CD14-positive monocyte (primary cell): Measurements from ENCODE around the gene EXOC3L4. TPM values are rescaled to one million over a fixed set of nuclear protein-coding genes. Genes with fewer than 3 reads are reported as not detected.

Experiments used
- DNase-seq, 3 donors: peaks; one replicate each; pipeline ENCODE4 v3.0.0-alpha.2; 2011 to 2022
- H2AFZ ChIP-seq: 2 replicates; pipeline ENCODE4 v1.6.0; 2012; ENCODE audit warnings: mild to moderate bottlenecking, low read depth, low read length, inconsistent platforms; ENCODE audit not compliant: insufficient read depth, poor library complexity, severe bottlenecking
- H3K27ac ChIP-seq, 2 donors: 1 replicate in 1 of 2; 2 replicates in 1 of 2; pipeline ENCODE4 v1.5.1; 2012 to 2013; ENCODE audit warnings: low read length in 2 of 2, control low read depth in 1 of 2, inconsistent platforms in 1 of 2, low read depth in 1 of 2, mild to moderate bottlenecking in 1 of 2
- H3K27me3 ChIP-seq, 2 donors: one replicate each; pipeline versions ENCODE4 v1.6.0 to v1.6.1; 2011 to 2013; ENCODE audit warnings: low read length in 2 of 2; ENCODE audit not compliant: control insufficient read depth in 2 of 2, insufficient read depth in 2 of 2
- H3K36me3 ChIP-seq, 2 donors: replicated peaks in 1 of 2; 1 replicate in 1 of 2; 2 replicates in 1 of 2; pipeline versions ENCODE4 v1.5.1 to v1.6.1; 2012 to 2013; ENCODE audit warnings: low read length in 2 of 2, control low read depth in 1 of 2, inconsistent platforms in 1 of 2, mild to moderate bottlenecking in 1 of 2; ENCODE audit not compliant: insufficient read depth in 2 of 2, control insufficient read depth in 1 of 2
- H3K4me1 ChIP-seq, 2 donors: 1 replicate in 1 of 2; 2 replicates in 1 of 2; pipeline versions ENCODE4 v1.5.1 to v1.6.1; 2012 to 2013; ENCODE audit warnings: low read length in 2 of 2, control low read depth in 1 of 2, inconsistent platforms in 1 of 2, mild to moderate bottlenecking in 1 of 2, moderate library complexity in 1 of 2; ENCODE audit not compliant: insufficient read depth in 2 of 2, control insufficient read depth in 1 of 2
- H3K4me2 ChIP-seq: replicated peaks from 2 replicates; pipeline ENCODE3; 2012; ENCODE audit warnings: low read length, moderate library complexity, mild to moderate bottlenecking; ENCODE audit not compliant: poor library complexity, severe bottlenecking; ENCODE audit errors: extremely low read depth
- H3K4me3 ChIP-seq, 3 experiments: fragments of 200-600 bp in 1 of 3; sonication (generic) in 1 of 3; replicated peaks in 1 of 3; 1 replicate in 2 of 3; 2 replicates in 1 of 3; pipeline ENCODE4 v1.5.1; 2011 to 2013; ENCODE audit warnings: low read length in 3 of 3, mild to moderate bottlenecking in 3 of 3, control low read depth in 2 of 3, low read depth in 2 of 3, inconsistent platforms in 1 of 3, moderate library complexity in 1 of 3
- H3K79me2 ChIP-seq: 2 replicates; pipeline ENCODE4 v1.6.0; 2012; ENCODE audit warnings: mild to moderate bottlenecking, control low read depth, inconsistent platforms, low read length, moderate library complexity; ENCODE audit not compliant: insufficient read depth
- H3K9ac ChIP-seq: 2 replicates; pipeline ENCODE4 v1.6.0; 2017; ENCODE audit warnings: low read length, mild to moderate bottlenecking; ENCODE audit not compliant: insufficient read depth, poor library complexity, severe bottlenecking
- H3K9me3 ChIP-seq, 2 donors: replicated peaks in 1 of 2; 1 replicate in 1 of 2; 2 replicates in 1 of 2; pipeline versions ENCODE4 v1.5.1 to v1.6.1; 2012 to 2013; ENCODE audit warnings: low read length in 2 of 2, control low read depth in 1 of 2; ENCODE audit not compliant: control insufficient read depth in 1 of 2, insufficient read depth in 1 of 2
- H4K20me1 ChIP-seq: 2 replicates; pipeline ENCODE4 v1.6.0; 2012; ENCODE audit warnings: mild to moderate bottlenecking, low read length, control low read depth, moderate library complexity; ENCODE audit not compliant: insufficient read depth
- H3K27ac Mint-ChIP-seq, 7 donors: one replicate each; pipeline ENCODE4 v1.8.0; 2020; ENCODE audit warnings: mild to moderate bottlenecking in 7 of 7, mixed read lengths in 7 of 7, moderate library complexity in 6 of 7, inconsistent platforms in 2 of 7
- H3K27me3 Mint-ChIP-seq, 3 donors: one replicate each; pipeline ENCODE4 v1.8.0; 2021 to 2022; ENCODE audit warnings: low read depth in 3 of 3, mild to moderate bottlenecking in 3 of 3, mixed read lengths in 3 of 3, moderate library complexity in 3 of 3, inconsistent platforms in 1 of 3
- H3K36me3 Mint-ChIP-seq, 2 donors: one replicate each; pipeline ENCODE4 v1.8.0; 2020; ENCODE audit warnings: mixed read lengths in 2 of 2, inconsistent platforms in 1 of 2, mild to moderate bottlenecking in 1 of 2
- H3K4me1 Mint-ChIP-seq: one replicate; pipeline ENCODE4 v1.8.0; 2020; ENCODE audit warnings: mild to moderate bottlenecking, mixed read lengths
- H3K4me3 Mint-ChIP-seq, 2 donors: one replicate each; pipeline ENCODE4 v1.8.0; 2020; ENCODE audit warnings: mild to moderate bottlenecking in 2 of 2, mixed read lengths in 2 of 2, moderate library complexity in 1 of 2
- H3K9me3 Mint-ChIP-seq, 7 donors: one replicate each; pipeline ENCODE4 v1.8.0; 2020 to 2022; ENCODE audit warnings: mixed read lengths in 7 of 7, mild to moderate bottlenecking in 6 of 7, moderate library complexity in 6 of 7, inconsistent platforms in 2 of 7
- WGBS: methylation state at CpG from one replicate; pipeline ENCODE4 v1.1.5; 2013; ENCODE audit warnings: missing lambda C conversion rate; ENCODE audit not compliant: insufficient coverage; 5-methylcytosine and 5-hydroxymethylcytosine counted together
- intact Hi-C, 2 donors: fragments of 100-400 bp; cut with micrococcal nuclease; formaldehyde crosslinking; loops; one replicate each; pipeline versions ENCODE4 v1.15.0 to v1.15.1; 2023
- polyA plus RNA-seq, 3 donors: library from polyadenylated mRNA; depleted of rRNA in 1 of 3; unstranded in 2 of 3; stranded (reverse) in 1 of 3; fragments of 300-500 nt in 2 of 3; fragments of >200 nt in 1 of 3; fragmentation: Illumina TruSeq in 2 of 3; gene quantifications; 1 replicate in 2 of 3; 2 replicates in 1 of 3; pipeline ENCODE4 v1.2.3, GENCODE V29; 2012 to 2021
- TF ChIP-seq, protein P1 (sequence below): fragments of 200-600 bp; IDR thresholded peaks from one replicate; pipeline ENCODE4 v1.8.0; 2022; ENCODE audit warnings: antibody characterized with exemption, mild to moderate bottlenecking

Gene EXOC3L4
- polyA plus RNA-seq, 3 donors = 0.17 TPM; not detected in 2

DNA sequence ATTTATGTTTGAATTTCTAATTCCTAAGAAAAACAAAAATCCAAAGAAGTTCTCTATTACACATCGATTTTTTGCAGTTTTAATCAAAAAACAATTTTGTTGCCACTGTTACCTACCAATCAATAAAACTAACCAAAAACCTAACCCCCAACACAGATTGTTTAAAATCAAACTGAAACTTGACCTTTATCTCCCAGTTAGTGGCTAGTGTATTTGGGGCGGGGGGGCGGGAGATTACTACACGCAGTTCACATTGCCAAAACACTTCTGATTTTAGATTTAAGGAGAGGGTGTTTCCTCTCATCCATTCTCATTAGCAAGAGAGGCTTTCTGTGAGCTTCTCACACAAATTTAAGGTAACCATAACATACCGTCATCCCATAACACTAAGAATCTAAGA, 43.6 kb upstream of the EXOC3L4 start:
- TF ChIP-seq, protein P1, sequence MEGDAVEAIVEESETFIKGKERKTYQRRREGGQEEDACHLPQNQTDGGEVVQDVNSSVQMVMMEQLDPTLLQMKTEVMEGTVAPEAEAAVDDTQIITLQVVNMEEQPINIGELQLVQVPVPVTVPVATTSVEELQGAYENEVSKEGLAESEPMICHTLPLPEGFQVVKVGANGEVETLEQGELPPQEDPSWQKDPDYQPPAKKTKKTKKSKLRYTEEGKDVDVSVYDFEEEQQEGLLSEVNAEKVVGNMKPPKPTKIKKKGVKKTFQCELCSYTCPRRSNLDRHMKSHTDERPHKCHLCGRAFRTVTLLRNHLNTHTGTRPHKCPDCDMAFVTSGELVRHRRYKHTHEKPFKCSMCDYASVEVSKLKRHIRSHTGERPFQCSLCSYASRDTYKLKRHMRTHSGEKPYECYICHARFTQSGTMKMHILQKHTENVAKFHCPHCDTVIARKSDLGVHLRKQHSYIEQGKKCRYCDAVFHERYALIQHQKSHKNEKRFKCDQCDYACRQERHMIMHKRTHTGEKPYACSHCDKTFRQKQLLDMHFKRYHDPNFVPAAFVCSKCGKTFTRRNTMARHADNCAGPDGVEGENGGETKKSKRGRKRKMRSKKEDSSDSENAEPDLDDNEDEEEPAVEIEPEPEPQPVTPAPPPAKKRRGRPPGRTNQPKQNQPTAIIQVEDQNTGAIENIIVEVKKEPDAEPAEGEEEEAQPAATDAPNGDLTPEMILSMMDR = no peak
- WGBS = no CpG with 5 or more reads among the region's 5 CpGs
- intact Hi-C loops = no loop called here

DNA sequence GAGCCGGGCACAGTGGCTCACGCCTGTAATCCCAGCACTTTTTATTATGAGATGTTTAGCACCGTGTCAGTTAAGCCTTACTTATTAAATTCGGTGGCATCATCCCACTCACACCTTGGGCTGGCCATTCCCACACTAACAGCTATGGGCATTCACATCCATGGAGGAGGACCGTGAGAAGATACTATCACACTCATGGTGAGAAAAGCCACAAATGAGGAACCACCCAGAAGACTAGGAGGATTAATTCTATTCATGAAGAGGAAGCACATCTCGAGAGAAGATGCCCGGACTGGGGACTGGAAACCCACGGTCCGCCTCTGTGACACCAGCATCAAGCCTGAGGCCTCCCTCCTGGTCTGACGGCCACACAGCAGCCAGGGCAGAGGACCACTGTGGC, 42.1 kb upstream of the EXOC3L4 start:
- no peak overlapping the region for H3K27ac ChIP-seq
- no peaks in the 10 kb centered on the region for H3K79me2 ChIP-seq
- H3K9me3 ChIP-seq = no peaks in the 10 kb centered on the region
- intact Hi-C loops = no loop called here
- peaks cover 72% of the 10 kb centered on the region for H4K20me1 ChIP-seq
- Mint-ChIP-seq H3K4me3 (no peak overlapping the region), H3K27me3 (peaks cover 22 to 30% (median 24%) of the 10 kb centered on the region in 3 donors), H3K9me3 (peaks cover 0 to 4% (median 0%) of the 10 kb centered on the region in 7 donors), H3K27ac (peak overlapping the region in 1 of 7 donors; percentile 50), H3K36me3 (peaks cover 5 to 12% of the 10 kb centered on the region in 2 donors), H3K4me1 (peaks cover 21% of the 10 kb centered on the region)
- peaks cover 10 to 31% of the 10 kb centered on the region in 2 donors for H3K27me3 ChIP-seq
- no peak overlapping the region for H3K9ac ChIP-seq
- TF ChIP-seq, protein P1 = no peak
- H3K36me3 ChIP-seq = no peaks in the 10 kb centered on the region
- H3K4me2 ChIP-seq = no peak overlapping the region
- peak; percentile 37 to 47 (median 45) for DNase-seq
- peaks cover 13 to 15% of the 10 kb centered on the region in 2 donors for H3K4me1 ChIP-seq
- H3K4me3 ChIP-seq = no peak overlapping the region
- H2AFZ ChIP-seq = no peak overlapping the region
- 0% methylated on average over 4 of the region's 10 CpGs for WGBS

More for the DNA sequence above, 43.6 kb upstream of the EXOC3L4 start:
- Histone ChIP-seq H2AFZ (no peak overlapping the region), H3K27ac (no peak overlapping the region), H3K9ac (no peak overlapping the region), H3K9me3 (no peaks in the 10 kb centered on the region), H4K20me1 (peaks cover 83% of the 10 kb centered on the region), H3K4me2 (no peak overlapping the region), H3K36me3 (no peaks in the 10 kb centered on the region), H3K4me3 (no peak overlapping the region), H3K27me3 (peaks cover 6 to 21% of the 10 kb centered on the region in 2 donors), H3K79me2 (no peaks in the 10 kb centered on the region), H3K4me1 (peaks cover 3 to 6% of the 10 kb centered on the region in 2 donors)
- no peak overlapping the region for H3K27ac Mint-ChIP-seq
- peaks cover 15 to 24% (median 17%) of the 10 kb centered on the region in 3 donors for H3K27me3 Mint-ChIP-seq
- peaks cover 20% of the 10 kb centered on the region for H3K4me1 Mint-ChIP-seq
- no peak for DNase-seq
- peak overlapping the region in 1 of 2 donors; percentile 7 for H3K4me3 Mint-ChIP-seq
- H3K9me3 Mint-ChIP-seq = peaks cover 0 to 4% (median 0%) of the 10 kb centered on the region in 7 donors
- peaks cover 5 to 11% of the 10 kb centered on the region in 2 donors for H3K36me3 Mint-ChIP-seq
